Stimulated activated CD4-positive, alpha-beta T cell treated with anti-CD3 and anti-CD28 coated beads, Interleukin-15, amount 100 ng/mL, for 48 hours (primary cell): ENCODE results near the gene FOXE1.

Experiments
- DNase-seq, 2 donors: peaks; one replicate each; pipeline ENCODE4 v3.0.0-alpha.2; 2020; ENCODE audit warnings: low read depth in 2 of 2

Gene FOXE1

DNA sequence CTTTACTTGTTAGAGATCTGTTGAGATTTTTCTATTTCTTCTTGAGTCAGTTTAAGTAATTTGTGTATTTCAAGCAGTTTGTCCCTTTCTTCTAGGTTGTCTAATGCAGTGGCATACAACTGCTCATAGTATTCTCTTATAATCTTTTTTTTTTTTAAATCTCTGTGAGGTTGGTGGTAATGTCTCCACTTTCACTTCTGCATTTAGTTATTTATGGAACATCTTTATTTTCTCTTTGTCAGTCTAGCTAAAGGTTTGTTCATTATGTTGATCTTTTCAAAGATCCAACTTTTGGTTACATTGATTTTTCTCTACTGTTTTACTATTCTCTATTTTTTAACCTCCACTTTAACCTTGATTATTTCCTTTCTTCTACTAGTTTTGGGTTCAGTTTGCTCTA lies 13.8 kb downstream of the FOXE1 start:
- DNase-seq: no peak

GRCh38 chr9:97868859-97869258 lies 15.8 kb downstream of the FOXE1 start:
- DNase-seq: no peak

GRCh38 chr9:97873425-97873824 lies 20.4 kb downstream of the FOXE1 start:
- DNase-seq: no peak

DNA sequence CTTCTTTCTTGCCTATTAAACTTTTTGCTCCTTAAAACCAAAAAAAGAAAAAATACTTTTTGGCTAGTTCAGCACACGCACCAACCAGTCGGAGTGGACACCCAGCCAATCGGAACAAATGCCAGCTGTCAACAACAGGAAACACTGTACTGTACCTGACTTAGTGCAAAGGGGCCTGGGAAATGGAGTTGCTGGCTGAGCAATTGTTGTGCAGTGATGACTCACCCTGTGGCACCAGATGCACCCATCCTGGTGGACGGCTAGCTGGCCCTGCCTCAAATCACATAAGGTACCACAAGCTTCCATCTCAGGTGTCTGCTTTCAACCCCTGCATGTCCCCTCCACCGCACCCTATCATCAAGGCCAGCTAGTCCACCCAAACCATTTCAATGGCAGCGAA lies 20.9 kb downstream of the FOXE1 start:
- DNase-seq: no peak

DNA sequence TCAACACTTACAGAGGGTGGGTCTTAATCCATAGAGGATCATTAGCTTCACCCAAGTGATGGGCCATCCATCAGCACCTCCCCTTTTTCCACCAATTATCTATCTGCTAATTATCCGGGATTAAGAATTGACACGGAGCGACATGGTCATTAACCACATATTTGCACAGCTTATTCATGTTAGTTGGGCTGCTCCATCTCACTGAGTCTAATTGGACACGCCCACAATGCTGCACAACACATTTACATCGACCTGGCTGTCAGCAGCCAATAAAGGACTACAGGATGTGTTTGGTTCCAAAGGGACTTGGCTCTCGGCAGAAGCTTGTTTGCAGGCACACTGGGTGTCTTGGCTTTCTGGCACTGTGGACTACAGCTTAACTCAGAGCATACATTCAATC lies 21.6 kb downstream of the FOXE1 start:
- DNase-seq: no peak

DNA sequence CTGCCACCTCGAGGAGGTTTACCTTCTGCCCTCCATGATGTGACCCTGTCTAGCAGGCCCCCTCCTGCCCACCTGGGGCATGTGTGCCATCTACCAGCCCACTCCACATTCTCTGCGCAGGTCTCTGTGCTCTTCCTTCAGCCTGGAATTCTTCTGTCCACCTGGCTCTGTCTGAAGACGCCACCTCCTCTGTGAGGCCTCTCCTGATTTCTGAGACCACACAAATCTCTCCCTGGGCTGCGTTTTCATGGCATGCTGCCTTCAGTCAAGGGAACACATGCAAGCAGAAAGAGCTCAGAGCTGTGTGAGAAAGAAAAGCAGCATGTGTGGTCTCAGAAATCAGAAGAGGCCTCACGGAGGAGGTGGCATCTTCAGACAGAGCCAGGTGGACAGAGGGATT lies 22.1 kb downstream of the FOXE1 start:
- no peak for DNase-seq

DNA sequence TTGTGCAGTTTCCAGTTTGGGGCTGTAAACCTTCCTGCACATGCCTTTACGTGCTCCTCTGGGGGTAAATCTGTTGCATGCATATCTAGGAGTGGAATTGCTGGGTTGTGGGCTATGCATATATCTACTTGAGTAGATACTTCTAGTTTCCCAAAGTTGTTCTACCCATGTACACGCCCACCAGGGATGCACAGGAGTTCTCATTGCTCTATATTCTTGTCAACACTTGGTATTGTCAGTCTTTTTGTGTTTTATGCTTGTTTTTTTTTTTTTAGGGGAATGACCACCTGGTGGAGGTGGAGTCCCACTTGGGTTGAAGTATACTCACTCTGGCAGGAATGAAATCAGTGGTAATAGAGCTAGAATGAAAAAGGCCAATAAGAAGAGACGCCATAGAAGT lies 23.0 kb downstream of the FOXE1 start:
- DNase-seq: no peak

DNA sequence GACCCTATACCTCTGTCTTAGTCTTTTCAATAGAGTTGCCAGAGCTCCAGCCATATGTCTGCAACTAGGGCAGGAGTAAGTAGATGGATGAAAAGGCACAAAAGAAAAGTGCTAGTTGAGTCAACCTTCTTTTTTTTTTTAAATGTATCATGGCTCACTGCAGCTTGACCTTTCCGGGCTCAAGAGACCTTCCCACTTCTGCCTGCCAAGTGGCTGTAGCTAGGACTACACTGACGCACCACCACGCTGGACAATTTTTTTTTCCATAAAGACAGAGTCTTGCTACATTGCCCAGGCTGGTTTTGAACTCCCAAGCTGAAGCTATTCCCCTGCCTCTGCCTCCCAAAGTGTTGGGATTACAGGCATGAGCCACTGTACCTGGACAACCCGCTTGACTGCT lies 27.3 kb downstream of the FOXE1 start:
- no peak for DNase-seq

- peak; percentile 36 to 62 for DNase-seq
Observed at GRCh38 chr9:97889941-97890887, 37.2 kb downstream of the FOXE1 start.

GRCh38 chr9:97891736-97892135 lies 38.7 kb downstream of the FOXE1 start:
- no peak for DNase-seq

GRCh38 chr9:97892421-97892820 lies 39.4 kb downstream of the FOXE1 start:
- DNase-seq: no peak

DNA sequence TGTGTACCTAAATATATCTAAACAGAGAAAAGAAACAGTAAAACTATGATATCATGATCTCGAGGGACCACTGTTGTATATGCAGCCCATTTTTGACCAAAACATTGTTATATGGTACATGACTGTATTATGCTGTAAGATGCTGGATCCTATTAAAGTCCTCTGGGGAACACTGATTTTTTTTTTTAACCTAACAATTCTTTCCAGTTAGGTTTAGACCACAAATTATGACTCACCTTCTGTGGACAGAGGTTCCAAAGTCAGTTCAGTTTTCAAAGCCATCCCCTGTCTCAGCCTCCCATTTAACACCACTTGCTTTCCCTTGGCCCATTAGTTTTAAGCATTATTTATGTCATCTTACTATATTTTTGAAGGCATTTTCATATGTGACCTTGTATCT lies 42.2 kb downstream of the FOXE1 start:
- no peak for DNase-seq

GRCh38 chr9:97895695-97896332 lies 42.8 kb downstream of the FOXE1 start:
- no peak for DNase-seq

DNA sequence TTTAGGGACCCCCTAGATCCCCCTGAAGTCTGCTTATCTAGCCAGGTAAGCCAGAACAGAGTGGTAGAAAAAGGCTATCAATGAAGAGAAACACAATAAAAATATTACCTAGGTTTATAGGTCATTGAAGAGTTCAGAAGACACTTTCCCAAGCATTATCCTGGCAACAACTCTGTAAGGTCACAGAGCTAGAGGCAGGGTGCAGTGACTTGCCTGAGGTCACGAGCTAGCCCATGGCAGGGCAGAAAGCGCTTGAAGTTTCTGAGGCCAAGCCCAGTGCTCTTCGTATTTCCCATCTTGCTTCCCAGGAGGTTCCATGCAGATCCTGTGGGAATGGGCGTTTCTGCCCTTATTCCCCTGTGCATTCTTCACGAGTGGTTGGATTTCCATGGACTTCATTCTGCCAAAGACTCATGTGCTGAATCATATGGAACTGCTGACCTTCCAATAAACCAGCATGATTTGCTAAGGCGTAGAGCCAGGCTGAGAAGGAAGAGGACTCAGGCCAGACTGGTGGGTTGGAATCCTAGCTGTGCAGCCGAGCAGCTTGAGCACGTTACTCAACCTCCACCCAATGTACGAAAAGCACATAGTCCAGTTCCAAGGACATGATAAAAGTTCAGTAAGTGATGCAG lies 47.2 kb downstream of the FOXE1 start:
- DNase-seq: no peak

- no peak for DNase-seq
Observed at GRCh38 chr9:97900738-97901565, 47.9 kb downstream of the FOXE1 start.

GRCh38 chr9:97903177-97903576 lies 50.2 kb downstream of the FOXE1 start:
- DNase-seq: no peak

DNA sequence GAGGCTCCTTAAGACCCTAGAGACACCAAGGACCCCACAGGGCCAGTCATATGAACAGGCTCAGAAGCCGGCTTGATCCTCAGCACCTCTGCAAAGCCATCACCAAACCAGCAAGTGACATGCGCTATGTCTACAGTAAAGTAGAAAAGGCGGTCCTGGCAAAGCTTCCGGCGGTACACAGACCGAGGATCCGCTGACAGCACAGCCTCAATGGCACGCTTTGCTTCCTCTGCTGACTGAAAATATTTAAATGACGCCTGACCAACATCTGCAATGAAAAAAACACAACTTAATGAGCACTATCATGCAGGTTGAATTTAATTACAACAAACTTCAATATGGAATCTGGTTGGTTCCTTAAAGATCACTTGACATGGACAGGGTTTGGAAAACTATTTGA lies 51.7 kb downstream of the FOXE1 start:
- peak in 1 of 2 donors; percentile 34 for DNase-seq

DNA sequence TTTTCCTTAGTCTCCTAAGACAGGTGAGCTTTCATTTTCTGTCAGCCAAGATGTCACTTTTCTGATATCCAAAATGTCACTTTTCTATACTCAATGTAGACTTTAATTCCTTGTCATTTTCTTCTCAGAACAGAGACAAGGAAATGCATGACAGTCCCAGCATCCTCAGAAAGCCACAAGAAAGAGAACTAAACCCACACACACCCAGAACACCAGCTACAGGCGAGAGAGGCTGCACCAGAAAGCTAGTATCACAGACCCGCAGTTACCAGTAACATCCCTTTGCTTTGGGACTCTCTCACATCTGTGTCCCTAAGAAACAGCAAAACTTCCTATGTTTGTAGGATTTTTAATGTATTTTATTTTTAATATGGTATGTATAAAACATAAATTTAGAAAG lies 52.2 kb downstream of the FOXE1 start:
- DNase-seq: no peak
